GM18870 (cell line): ENCODE data around the gene BATF.
"Not testable (repeated sequence)": the region's sequence is repeated elsewhere in the genome, so short reads cannot be mapped to it uniquely, and the experiment has no call there.

Experiments used
- ATAC-seq: cut with Tn5 transposase; IDR thresholded peaks from one replicate; pipeline ENCODE4 v1.9.1; 2021; ENCODE audit warnings: moderate library complexity; ENCODE audit not compliant: unreplicated experiment

The BATF gene, protein sequence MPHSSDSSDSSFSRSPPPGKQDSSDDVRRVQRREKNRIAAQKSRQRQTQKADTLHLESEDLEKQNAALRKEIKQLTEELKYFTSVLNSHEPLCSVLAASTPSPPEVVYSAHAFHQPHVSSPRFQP

DNA sequence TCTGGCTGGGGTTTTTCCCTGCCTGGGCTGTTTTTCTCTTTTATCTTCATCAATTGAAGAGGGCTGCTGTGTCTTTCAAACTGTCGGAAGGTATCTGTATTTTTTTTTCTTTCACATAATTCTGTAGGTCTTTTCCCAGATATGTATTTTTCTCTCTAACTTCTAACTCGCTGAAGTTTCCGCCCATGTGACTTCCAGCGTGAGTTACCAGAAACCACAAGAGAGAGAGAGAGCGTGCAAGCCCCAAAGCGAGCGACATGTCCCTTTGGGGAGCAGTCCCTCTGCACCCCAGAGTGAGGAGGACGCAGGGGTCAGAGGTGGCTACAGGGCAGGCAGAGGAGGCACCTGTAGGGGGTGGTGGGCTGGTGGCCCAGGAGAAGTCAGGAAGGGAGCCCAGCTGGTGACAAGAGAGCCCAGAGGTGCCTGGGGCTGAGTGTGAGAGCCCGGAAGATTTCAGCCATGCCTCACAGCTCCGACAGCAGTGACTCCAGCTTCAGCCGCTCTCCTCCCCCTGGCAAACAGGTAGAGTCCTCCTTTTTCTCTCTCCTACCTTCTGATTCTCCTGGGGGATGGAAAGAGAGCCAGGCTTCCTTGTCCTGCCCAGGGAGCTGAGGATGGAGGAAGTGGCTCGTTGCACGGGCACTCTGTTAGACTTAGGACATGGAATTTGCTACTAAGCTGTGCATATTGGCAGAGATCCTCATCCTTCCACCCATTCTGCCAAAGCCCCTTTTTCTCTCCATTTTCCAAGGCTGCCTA, at the start of gene BATF:
TSS of gene BATF (plus strand) at position 246 of the 759 bp plus-strand sequence. CDS start at position 460, 214 bp downstream.
- ATAC-seq = peak; percentile 47

GRCh38 chr14:75474127-75474526, 48.1 kb upstream of the BATF start:
- not testable (repeated sequence) for ATAC-seq

DNA sequence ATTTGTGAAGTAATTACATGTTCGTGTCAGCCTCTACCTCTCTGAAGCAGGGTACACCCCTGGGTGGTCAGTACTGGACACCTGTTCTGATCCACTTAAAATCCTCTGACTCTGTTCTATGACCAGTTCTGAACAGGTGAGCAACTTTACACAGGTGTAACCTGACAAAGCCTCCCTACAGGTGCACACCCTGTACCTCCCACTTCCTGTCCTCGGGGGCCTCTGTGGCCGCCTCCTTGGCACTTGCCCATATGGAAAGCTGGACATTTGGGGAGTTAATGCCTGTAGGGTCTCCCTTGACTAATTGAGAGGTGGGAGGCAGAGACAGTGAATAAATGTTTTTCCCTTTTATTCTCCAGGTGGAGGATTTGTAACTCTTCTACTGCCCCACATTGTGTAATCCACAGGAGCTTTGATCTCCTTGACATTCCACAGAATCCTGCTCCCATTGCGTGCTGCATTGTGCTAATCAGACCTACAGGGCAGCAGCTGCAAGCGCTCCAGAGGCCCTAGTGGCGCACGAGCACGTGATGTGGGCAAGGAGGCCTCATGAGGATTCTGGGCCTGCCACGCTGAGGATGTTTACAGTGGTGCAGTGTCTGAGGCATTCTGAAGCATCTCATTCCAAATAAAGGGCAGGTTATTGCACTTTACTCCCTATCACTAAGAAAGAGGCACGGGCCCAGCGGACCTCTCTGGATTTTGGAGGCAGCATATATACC, 45.8 kb upstream of the BATF start:
- no peak for ATAC-seq

GRCh38 chr14:75477881-75478280, 44.4 kb upstream of the BATF start:
- no peak for ATAC-seq

DNA sequence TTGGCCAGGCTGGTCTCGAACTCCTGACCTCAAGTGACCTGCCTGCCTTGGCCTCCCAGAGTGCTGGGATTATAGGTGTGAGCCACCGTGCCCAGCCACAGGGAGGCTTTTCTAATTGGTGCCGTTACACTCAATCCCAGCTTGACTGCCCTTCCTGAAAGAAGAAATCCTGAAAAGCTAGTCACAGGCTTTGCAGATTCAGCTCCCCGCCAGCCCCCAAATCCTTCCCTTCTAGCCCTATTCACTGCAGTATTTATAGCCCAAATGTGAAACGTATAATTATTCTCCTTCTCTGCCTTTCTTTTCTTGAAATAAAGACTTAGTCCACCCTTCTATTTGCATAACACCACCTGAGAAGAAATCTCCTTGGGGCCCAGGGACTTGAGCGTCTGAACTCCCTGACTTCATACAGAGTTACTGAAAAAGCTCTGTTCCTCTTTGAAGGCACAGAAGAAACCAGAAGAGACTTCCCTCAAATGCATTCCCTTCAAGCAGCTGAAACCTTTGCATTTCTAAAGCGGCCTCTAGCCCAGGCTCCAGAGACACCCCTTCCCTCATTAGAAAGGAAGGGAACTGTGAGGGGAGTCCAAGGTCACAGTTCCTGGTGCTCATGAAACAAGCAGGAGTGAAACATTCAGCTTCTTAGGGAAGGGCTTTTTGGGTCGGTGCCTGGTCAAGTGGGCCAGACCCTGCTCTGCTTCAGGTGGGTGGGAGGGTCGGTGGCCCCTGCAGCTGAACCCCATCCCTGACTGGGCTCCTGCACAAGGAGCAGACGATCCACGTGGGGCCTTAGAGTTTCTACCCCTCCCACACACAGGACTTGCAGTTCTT, 42.3 kb upstream of the BATF start:
- no peak for ATAC-seq

DNA sequence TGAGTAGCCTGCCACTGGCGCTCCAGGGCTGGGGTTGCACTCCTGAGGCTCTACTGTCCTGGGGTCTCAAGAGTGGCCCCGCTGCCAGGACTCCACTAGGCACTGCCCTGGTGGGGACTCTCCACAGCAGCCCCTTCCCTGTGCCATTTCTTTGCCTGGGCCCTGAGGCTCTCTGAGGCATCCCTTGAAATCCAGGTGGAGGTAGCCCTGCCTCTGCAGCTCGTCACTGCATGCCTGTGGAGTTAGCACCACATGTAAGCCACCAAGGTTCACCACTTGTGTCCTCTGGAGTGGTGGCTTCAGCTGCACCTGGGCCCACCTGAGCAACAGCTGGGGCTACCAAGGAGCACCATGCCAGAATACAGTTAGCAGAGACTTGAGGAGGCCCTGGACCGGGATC, 39.9 kb upstream of the BATF start:
- no peak for ATAC-seq

- no peak for ATAC-seq
Measured at GRCh38 chr14:75484711-75485429, 37.4 kb upstream of the BATF start.

- ATAC-seq = no peak
Measured at GRCh38 chr14:75486318-75486717, 36.0 kb upstream of the BATF start.

GRCh38 chr14:75487155-75487671, 35.1 kb upstream of the BATF start:
- peak; percentile 52 for ATAC-seq

DNA sequence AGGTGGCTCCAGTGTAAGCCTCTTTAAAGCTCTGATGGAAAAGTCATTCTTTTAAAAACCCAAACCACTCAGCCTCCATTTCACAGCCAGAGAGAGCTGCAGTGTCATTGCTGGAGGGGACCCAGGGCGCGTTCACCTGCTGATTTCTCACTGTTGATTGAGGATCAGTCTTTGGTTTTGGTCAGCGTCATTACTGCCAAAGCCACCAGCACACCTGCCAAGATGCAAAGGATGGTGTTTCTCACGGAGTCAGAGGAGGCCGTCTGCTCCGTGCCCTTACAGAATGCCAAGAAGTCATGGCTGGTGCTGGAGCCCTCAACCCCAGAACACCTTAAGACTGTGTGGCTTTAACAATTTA, 32.8 kb upstream of the BATF start:
- ATAC-seq = no peak

- no peak for ATAC-seq
Measured at GRCh38 chr14:75491376-75491978, 30.8 kb upstream of the BATF start.

DNA sequence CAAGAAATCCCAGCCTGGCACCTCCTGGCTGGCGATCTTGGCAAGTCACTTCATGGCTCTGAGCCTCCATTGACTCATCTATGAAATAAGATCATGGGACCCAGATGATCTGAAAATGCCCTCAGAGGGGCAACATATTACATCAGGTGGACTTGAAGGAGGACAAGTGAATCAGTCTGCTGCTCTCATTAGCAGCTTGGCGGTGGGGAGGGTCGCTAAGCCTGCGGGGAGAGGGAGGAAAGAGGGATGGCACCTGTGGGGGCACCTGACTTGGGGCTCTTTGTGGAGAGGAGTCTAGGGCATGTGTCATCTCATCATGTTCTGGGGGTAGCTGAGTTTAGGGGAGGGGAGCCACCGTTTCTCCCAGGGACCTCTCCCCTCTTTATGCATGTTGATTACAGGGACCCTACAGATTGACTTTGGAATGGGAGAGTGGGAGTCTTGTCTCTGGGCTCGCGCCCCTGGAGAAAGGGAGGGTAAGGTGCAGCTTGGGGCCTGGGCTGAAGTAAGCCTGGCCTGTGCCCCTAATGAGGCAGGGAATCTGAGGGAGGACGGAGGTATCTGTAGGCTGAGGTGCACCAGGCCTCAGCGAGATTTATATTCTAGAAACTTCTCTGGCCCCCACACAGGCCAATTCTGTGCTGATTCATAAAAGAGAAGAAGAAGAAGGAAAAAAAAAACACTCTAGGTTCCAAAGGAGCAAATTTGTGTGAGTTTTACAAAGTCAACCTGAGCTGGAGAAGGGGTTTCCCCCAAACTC, 29.3 kb upstream of the BATF start:
- no peak for ATAC-seq

GRCh38 chr14:75493592-75494087, 28.6 kb upstream of the BATF start:
- no peak for ATAC-seq

DNA sequence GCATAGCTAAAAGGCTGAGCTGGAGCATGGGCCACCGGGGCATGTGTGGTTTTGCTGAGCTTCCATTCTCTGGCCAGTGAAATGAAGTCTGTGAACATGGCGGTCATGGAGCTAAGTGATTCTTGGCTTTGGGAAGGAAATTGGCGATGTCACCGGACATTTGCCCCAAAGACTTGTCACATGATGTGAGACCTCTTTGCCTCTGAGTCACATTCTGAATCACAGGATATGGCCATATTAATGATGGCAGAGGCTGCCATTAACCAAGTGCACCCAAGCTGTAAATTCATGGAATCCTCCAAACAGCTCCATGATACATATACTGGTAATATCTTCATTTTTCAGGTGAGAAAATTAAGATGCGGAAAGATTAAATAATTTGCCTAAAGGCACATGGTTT, 27.4 kb upstream of the BATF start:
- no peak for ATAC-seq

DNA sequence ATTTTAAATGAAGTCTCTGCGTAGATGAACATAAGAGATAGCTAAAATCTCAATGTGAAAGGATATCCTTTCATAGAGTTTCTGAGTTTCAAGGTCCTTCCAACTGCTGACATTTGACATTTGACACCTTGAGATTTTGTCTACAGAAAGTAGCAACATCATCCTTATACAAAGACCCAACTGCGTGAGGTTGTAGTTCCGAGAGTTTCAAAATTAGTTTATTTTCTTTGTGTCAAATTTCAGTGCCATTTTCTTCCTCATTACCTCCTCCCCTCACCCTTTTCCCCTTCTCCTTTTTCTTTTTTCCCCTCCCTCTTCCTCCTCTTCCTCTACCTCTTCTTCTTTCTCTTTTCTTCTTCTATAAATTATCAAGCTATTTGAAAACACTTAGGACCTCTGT, 26.9 kb upstream of the BATF start:
- ATAC-seq = no peak

DNA sequence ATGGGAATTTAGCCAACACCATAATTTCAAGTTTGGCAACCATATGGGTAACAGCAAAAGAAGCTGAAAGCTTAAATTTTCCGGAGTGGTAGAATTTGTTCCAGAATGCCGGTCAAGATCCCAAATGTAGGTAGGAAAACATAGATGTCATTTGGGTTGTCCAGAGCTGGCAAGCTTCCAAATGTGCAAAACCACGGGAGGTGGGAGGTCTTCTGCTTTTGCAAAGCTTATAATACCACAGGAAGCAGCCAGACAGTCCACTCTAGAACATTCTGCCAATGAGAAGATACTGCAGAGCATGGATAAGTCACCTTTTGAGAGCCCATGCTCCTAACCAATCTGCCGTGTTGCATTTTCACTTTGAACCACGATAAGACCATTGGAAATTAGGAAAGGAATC, 26.4 kb upstream of the BATF start:
- ATAC-seq = no peak

DNA sequence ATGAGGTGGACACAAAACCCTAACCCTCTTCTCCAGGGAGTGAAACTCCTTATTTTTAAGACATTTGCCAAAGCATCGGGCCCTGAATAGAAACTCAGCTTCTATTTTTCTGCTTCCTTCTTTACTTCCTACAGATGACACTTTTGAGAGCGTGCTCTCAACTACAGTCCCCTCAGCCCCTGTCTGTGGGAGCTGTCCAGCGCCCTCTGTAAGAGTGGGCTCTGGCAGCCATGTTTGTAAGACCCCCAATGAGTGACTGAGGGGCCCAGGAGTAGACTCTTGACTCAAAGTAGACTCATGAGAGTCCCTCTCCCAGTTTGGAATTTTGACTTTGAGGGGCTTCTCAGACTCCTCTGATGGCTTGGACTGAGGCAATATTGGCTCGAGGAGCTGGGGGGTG, 25.5 kb upstream of the BATF start:
- no peak for ATAC-seq

DNA sequence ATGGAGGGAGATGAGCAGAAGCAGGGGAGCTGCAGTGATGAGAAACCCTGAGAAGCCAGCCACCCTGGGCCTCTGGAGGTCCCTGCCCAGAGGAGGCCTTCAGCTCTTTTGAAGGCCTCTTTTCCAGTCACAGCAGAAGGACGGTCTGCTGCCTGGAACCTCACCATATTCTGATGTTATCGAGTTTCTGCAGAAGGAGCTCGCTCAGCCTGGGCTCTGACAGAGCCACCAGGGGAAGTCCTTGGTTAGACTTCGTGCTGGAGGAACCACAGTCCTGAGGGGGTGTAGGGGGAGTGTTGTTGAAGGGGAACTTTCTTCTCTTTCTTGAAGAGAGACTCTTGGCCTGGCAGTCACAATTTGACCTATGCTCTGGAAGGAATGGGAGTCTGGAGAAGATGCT, 25.1 kb upstream of the BATF start:
- no peak for ATAC-seq

GRCh38 chr14:75497701-75498100, 24.6 kb upstream of the BATF start:
- ATAC-seq = no peak
